Esophagus muscularis mucosa (tissue), 4 donors: ENCODE data around the gene SH3BP4.

ENCODE experiments used
- CTCF ChIP-seq, 3 experiments: fragments of 200-600 bp in 2 of 3; fragments of 450-650 bp in 1 of 3; sonication (generic) in 2 of 3; IDR thresholded peaks; one replicate each; pipeline ENCODE4 v1.5.1; 2017 to 2019; ENCODE audit warnings: antibody characterized with exemption in 3 of 3, mild to moderate bottlenecking in 2 of 3, moderate library complexity in 1 of 3
- EP300 ChIP-seq: sonication (generic); formaldehyde crosslinking; IDR thresholded peaks from one replicate; pipeline ENCODE4 v1.6.1; 2017; ENCODE audit warnings: antibody characterized with exemption
- POLR2A ChIP-seq: fragments of 450-650 bp; IDR thresholded peaks from one replicate; pipeline ENCODE4 v1.6.1; 2017; ENCODE audit warnings: antibody characterized with exemption, moderate library complexity, mild to moderate bottlenecking, low read depth
- POLR2AphosphoS5 ChIP-seq, 2 donors: sonication (generic); formaldehyde crosslinking; IDR thresholded peaks; one replicate each; pipeline ENCODE4 v1.6.1; 2017; ENCODE audit warnings: antibody characterized with exemption in 2 of 2

- no peak for TF ChIP-seq POLR2AphosphoS5 (IDR thresholded peaks at IDR 0.05)
- TF ChIP-seq CTCF (IDR thresholded peaks at IDR 0.05) = no peak
- TF ChIP-seq POLR2A = no peak
- TF ChIP-seq EP300 = no peak
These were observed 81.1 kb downstream of the SH3BP4 start for GRCh38 chr2:235032949-235033348.
